Spleen (tissue), 11 donors: Measurements from ENCODE around the gene TACR1. TPM values are rescaled to one million over a fixed set of nuclear protein-coding genes. Genes with fewer than 3 reads are reported as not detected.
A peak's percentile ranks its signal among the peaks of the same experiment; 100 is the strongest.
"Not testable (repeated sequence)": the region's sequence is repeated elsewhere in the genome, so short reads cannot be mapped to it uniquely, and the experiment has no call there.

Experiments used
- DNase-seq: peaks from one replicate; pipeline ENCODE4 v3.0.0-alpha.2; 2020
- H3K27ac ChIP-seq, 8 donors: fragments of 200-600 bp; sonication (generic) in 7 of 8; 1 replicate in 4 of 8; 2 replicates in 4 of 8; pipeline versions ENCODE4 v1.5.0 to v1.8.0; 2016 to 2021; ENCODE audit warnings: inconsistent platforms in 4 of 8, mild to moderate bottlenecking in 4 of 8, moderate library complexity in 1 of 8
- H3K27me3 ChIP-seq, 7 donors: fragments of 200-600 bp; sonication (generic) in 6 of 7; replicated peaks in 1 of 7; 1 replicate in 4 of 7; 2 replicates in 3 of 7; pipeline versions ENCODE4 v1.5.0 to v1.8.0; 2016 to 2021; ENCODE audit warnings: inconsistent platforms in 3 of 7, mild to moderate bottlenecking in 1 of 7
- H3K36me3 ChIP-seq, 6 donors: fragments of 200-600 bp; sonication (generic) in 5 of 6; 1 replicate in 4 of 6; 2 replicates in 2 of 6; pipeline versions ENCODE4 v1.5.0 to v1.8.0; 2016 to 2021; ENCODE audit warnings: inconsistent platforms in 2 of 6
- H3K4me1 ChIP-seq, 6 donors: fragments of 200-600 bp; sonication (generic) in 5 of 6; 1 replicate in 3 of 6; 2 replicates in 3 of 6; pipeline versions ENCODE4 v1.5.0 to v1.8.0; 2016 to 2021; ENCODE audit warnings: inconsistent platforms in 3 of 6
- H3K4me3 ChIP-seq, 8 donors: fragments of 200-600 bp; sonication (generic) in 7 of 8; 1 replicate in 4 of 8; 2 replicates in 4 of 8; pipeline versions ENCODE4 v1.5.0 to v1.8.0; 2016 to 2021; ENCODE audit warnings: inconsistent platforms in 4 of 8, mild to moderate bottlenecking in 4 of 8, moderate library complexity in 2 of 8
- H3K9me3 ChIP-seq, 8 donors: fragments of 200-600 bp; sonication (generic) in 7 of 8; 1 replicate in 4 of 8; 2 replicates in 4 of 8; pipeline versions ENCODE4 v1.5.0 to v1.8.0; 2016 to 2021; ENCODE audit warnings: inconsistent platforms in 4 of 8
- CTCF ChIP-seq, 11 experiments: fragments of 200-600 bp in 7 of 11; fragments of 450-650 bp in 4 of 11; sonication (generic) in 4 of 11; IDR thresholded peaks in 8 of 11; conservative IDR thresholded peaks in 3 of 11; 1 replicate in 7 of 11; 2 replicates in 4 of 11; pipeline versions ENCODE4 v1.4.0 to v1.8.0; 2016 to 2021; ENCODE audit warnings: antibody characterized with exemption in 11 of 11, inconsistent platforms in 4 of 11, mild to moderate bottlenecking in 1 of 11
- POLR2A ChIP-seq, 3 donors: fragments of 450-650 bp; IDR thresholded peaks; one replicate each; pipeline ENCODE4 v1.5.1; 2017; ENCODE audit warnings: antibody characterized with exemption in 3 of 3, mild to moderate bottlenecking in 1 of 3
- POLR2AphosphoS5 ChIP-seq, 3 donors: sonication (generic); formaldehyde crosslinking; IDR thresholded peaks; one replicate each; pipeline ENCODE4 v1.5.1; 2017; ENCODE audit warnings: antibody characterized with exemption in 3 of 3
- WGBS, 5 donors: extraction: QIAGEN DNeasy Blood & Tissue Kit in 3 of 5; methylation state at CpG; one replicate each; pipeline versions ENCODE4 v1.1.5 to v1.1.7; 2013 to 2018; 5-methylcytosine and 5-hydroxymethylcytosine counted together
- intact Hi-C: fragments of 100-400 bp; cut with DNase I; formaldehyde crosslinking; loops from one replicate; pipeline ENCODE4 v1.15.0; 2023; ENCODE audit warnings: low total_unique reads
- polyA plus RNA-seq, 3 donors: library from polyadenylated mRNA; stranded (reverse); fragments of 200-250 nt; gene quantifications; one replicate each; pipeline ENCODE4 v1.2.1, GENCODE V29; 2013
- total RNA-seq, 7 donors: library from RNA; depleted of rRNA in 3 of 7; stranded (reverse); fragments of >200 nt in 3 of 7; fragmentation: NEBNext Ultra II Directional in 4 of 7; extraction: Animal tissue kit (Norgen Biotek cat#: 25700) in 4 of 7; gene quantifications; one replicate each; pipeline versions ENCODE4 v1.1.0 to v1.2.1, GENCODE V29; 2016 to 2021
- donor health status: healthy with polysubstance abuse.
- donor health status: DM: no; HTN: no; CAD: no; lungs with moderate emphysema.
- donor health status: DM: no; HTN: no; CAD: no.
- donor health status: Bipolar disorder and iron deficiency.
- donor health status: healthy.
- donor health status: DM: no; HTN: no; CAD: no.
- donor health status: DM: yes; HTN: yes; CAD: no.

The TACR1 gene
- total and polyA plus RNA-seq, 10 donors = 0.02 to 0.28 (median 0.13) TPM; not detected in 3

DNA sequence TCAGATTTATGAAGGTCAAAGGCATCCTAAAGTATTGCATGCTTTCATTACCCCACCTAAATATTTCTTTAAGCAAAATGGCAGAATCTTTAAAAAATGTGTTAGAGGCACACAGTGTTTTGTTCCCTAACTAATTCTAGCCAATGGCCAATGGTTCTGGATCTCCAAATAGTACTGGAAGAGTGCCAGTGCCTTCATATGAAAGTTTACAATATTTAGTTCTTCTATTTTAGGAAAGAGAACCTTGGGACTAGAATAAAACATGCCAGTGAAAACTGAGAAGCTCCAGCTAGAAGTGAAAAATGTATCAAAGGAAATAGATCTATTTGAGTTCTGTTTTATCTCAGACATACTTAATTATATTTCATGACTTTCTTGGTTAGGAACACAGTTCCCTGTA lies 37.1 kb downstream of the TACR1 start:
- H3K9me3 ChIP-seq = no peaks in the 10 kb centered on the region
- no peaks in the 10 kb centered on the region for H3K36me3 ChIP-seq
- DNase-seq = no peak
- intact Hi-C loops = no loop called here
- no peak overlapping the region for H3K4me3 ChIP-seq
- no peaks in the 10 kb centered on the region for H3K4me1 ChIP-seq
- no peak for TF ChIP-seq CTCF (IDR thresholded peaks at IDR 0.05 in 8 of 11, conservative IDR thresholded peaks at IDR 0.05 in 3 of 11)
- no peak for TF ChIP-seq POLR2AphosphoS5 (IDR thresholded peaks at IDR 0.05)
- no peak for TF ChIP-seq POLR2A (IDR thresholded peaks at IDR 0.05)
- H3K27ac ChIP-seq = no peak overlapping the region
- no peaks in the 10 kb centered on the region for H3K27me3 ChIP-seq

DNA sequence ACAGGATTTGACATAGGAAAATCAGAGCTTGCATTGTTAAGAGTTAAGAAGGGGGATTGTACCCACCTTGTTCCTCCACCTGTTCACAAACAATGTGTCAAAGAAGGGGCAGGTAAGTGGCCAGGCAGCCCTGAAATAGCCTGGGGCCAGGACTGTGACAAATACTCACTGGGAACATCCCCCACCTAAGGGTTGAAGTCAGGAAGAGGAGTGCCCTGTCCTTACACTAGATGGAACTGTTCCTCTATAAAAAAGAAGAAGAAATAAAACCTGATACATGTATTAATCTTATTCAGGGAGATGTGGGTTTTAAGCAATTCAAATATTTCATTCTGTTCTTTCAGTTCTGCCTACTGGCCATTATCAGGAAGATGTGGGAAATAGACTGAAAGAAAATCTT lies 41.9 kb downstream of the TACR1 start:
- TF ChIP-seq POLR2AphosphoS5 (IDR thresholded peaks at IDR 0.05) (no peak), CTCF (IDR thresholded peaks at IDR 0.05 in 8 of 11, conservative IDR thresholded peaks at IDR 0.05 in 3 of 11) (peak in 5 of 11 experiments; percentile 9 to 45 (median 31)), POLR2A (IDR thresholded peaks at IDR 0.05) (no peak)
- Histone ChIP-seq H3K4me1 (peaks cover 0 to 13% (median 0%) of the 10 kb centered on the region in 6 donors), H3K27me3 (no peaks in the 10 kb centered on the region), H3K4me3 (no peak overlapping the region), H3K9me3 (no peaks in the 10 kb centered on the region), H3K36me3 (no peaks in the 10 kb centered on the region), H3K27ac (no peak overlapping the region)
- intact Hi-C loops = no loop called here
- DNase-seq = no peak

DNA sequence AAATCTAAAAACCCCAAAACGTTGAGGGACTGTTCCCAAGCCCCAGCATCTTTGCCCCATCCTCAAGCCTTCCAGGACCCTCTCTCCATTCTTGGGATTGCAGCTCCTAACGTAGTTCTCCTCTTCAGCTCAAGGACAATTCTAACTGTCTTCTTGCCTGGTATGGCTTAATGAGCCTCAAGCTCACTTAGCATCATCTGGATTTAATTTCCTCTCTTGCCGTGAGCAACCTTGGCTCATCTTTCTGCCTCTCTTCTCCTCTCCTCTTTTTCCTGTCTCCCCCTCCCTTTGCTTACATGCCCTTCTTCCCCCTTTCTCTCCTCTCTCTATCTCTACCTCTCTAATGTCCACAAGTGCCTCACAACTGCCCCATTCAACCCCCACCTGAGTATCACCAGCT lies 44.2 kb downstream of the TACR1 start:
- H3K4me1 ChIP-seq = peaks cover 0 to 13% (median 0%) of the 10 kb centered on the region in 6 donors
- peaks cover 0 to 9% (median 0%) of the 10 kb centered on the region in 8 donors for H3K9me3 ChIP-seq
- H3K27ac ChIP-seq = peak overlapping the region in 1 of 8 donors; percentile 72
- H3K36me3 ChIP-seq = no peaks in the 10 kb centered on the region
- WGBS, 5 donors = 43 to 75% (median 61%) methylated on average over 3 of the region's 3 CpGs
- no peaks in the 10 kb centered on the region for H3K27me3 ChIP-seq
- intact Hi-C loops = no loop called here
- DNase-seq = no peak
- no peak overlapping the region for H3K4me3 ChIP-seq
- TF ChIP-seq CTCF (IDR thresholded peaks at IDR 0.05 in 8 of 11, conservative IDR thresholded peaks at IDR 0.05 in 3 of 11) (no peak), POLR2A (IDR thresholded peaks at IDR 0.05) (no peak), POLR2AphosphoS5 (IDR thresholded peaks at IDR 0.05) (no peak)

- H3K4me1 ChIP-seq = peaks cover 0 to 13% (median 0%) of the 10 kb centered on the region in 6 donors
- TF ChIP-seq CTCF (IDR thresholded peaks at IDR 0.05 in 8 of 11, conservative IDR thresholded peaks at IDR 0.05 in 3 of 11) (no peak), POLR2A (IDR thresholded peaks at IDR 0.05) (no peak), POLR2AphosphoS5 (IDR thresholded peaks at IDR 0.05) (no peak)
- H3K36me3 ChIP-seq = no peaks in the 10 kb centered on the region
- peaks cover 0 to 9% (median 0%) of the 10 kb centered on the region in 8 donors for H3K9me3 ChIP-seq
- intact Hi-C loops = no loop called here
- peak overlapping the region in 6 of 8 donors; percentile 38 to 76 (median 58) for H3K27ac ChIP-seq
- WGBS, 5 donors = 74 to 100% (median 84%) methylated on average over 1 of the region's 1 CpG
- DNase-seq = no peak
- no peaks in the 10 kb centered on the region for H3K27me3 ChIP-seq
- H3K4me3 ChIP-seq = no peak overlapping the region
These were observed 46.1 kb downstream of the TACR1 start for GRCh38 chr2:75153221-75153620.

- Histone ChIP-seq H3K9me3 (peaks cover 0 to 13% (median 0%) of the 10 kb centered on the region in 8 donors), H3K4me1 (peaks cover 0 to 13% (median 0%) of the 10 kb centered on the region in 6 donors)
- H3K27ac ChIP-seq, DNase-seq, intact Hi-C loops, H3K4me3 ChIP-seq, H3K36me3 ChIP-seq, H3K27me3 ChIP-seq: not testable (repeated sequence)
- WGBS, 5 donors = 69 to 79% (median 73%) methylated on average over 3 of the region's 3 CpGs
These were observed 47.1 kb downstream of the TACR1 start for GRCh38 chr2:75152243-75152642.

DNA sequence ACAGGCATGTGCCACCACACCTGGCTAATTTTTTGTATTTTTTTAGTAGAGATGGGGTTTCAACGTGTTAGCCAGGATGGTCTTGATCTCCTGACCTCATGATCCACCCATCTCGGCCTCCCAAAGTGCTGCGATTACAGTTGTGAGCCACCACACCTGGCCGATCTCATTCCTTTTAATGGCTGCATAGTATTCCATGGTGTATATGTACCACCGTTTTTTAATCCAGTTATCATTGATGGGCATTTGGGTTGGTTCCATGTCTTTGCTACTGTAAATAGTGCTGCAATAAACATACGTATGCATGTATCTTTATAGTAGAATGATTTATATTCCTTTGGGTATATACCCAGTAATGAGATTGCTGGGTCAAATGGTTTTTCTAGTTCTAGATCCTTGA lies 51.4 kb downstream of the TACR1 start:
- WGBS, 5 donors = 89 to 96% (median 94%) methylated on average over 6 of the region's 6 CpGs
- peaks cover 0 to 13% (median 0%) of the 10 kb centered on the region in 8 donors for H3K9me3 ChIP-seq
- not testable (repeated sequence) for H3K27ac ChIP-seq

More for the DNA sequence above, 51.4 kb downstream of the TACR1 start:
- DNase-seq, intact Hi-C loops, H3K27me3 ChIP-seq, H3K4me1 ChIP-seq, H3K36me3 ChIP-seq, H3K4me3 ChIP-seq: not testable (repeated sequence)
